HepG2 (cell line): ENCODE data around the gene ACSS1. TPM values are rescaled to one million over a fixed set of nuclear protein-coding genes. Genes with fewer than 3 reads are reported as not detected.

ENCODE experiments used
- ARNT2 ChIP-seq: sonication (generic); formaldehyde crosslinking; IDR thresholded peaks from 2 replicates; pipeline ENCODE4 v1.8.0; 2022; ENCODE audit warnings: mild to moderate bottlenecking, low read depth, missing genetic modification reagents, moderate library complexity
- ATF6 ChIP-seq: sonication (generic); formaldehyde crosslinking; conservative IDR thresholded peaks from 2 replicates; pipeline ENCODE4 v1.4.0; 2020; ENCODE audit warnings: missing genetic modification reagents
- EED ChIP-seq: sonication (generic); formaldehyde crosslinking; IDR thresholded peaks from 2 replicates; pipeline ENCODE4 v1.5.0; 2020; ENCODE audit warnings: mild to moderate bottlenecking, missing genetic modification reagents
- GABPB1 ChIP-seq: IDR thresholded peaks from 2 replicates; pipeline ENCODE4 v1.6.1; 2016; ENCODE audit warnings: mild to moderate bottlenecking, missing genetic modification reagents, moderate library complexity, missing compliant biosample characterization
- HINFP ChIP-seq: sonication (generic); formaldehyde crosslinking; IDR thresholded peaks from 2 replicates; pipeline ENCODE4 v1.4.0; 2020; ENCODE audit warnings: low read depth, mild to moderate bottlenecking, missing genetic modification reagents
- MAF1 ChIP-seq: sonication (generic); formaldehyde crosslinking; IDR thresholded peaks from 2 replicates; pipeline ENCODE4 v1.5.0; 2020; ENCODE audit warnings: missing genetic modification reagents, borderline replicate concordance
- MLLT10 ChIP-seq: sonication (generic); formaldehyde crosslinking; IDR thresholded peaks from 2 replicates; pipeline ENCODE4 v1.4.0; 2020; ENCODE audit warnings: missing genetic modification reagents
- MLXIP ChIP-seq: sonication (generic); formaldehyde crosslinking; IDR thresholded peaks from 2 replicates; pipeline ENCODE4 v1.9.0; 2021; ENCODE audit warnings: missing genetic modification reagents, borderline replicate concordance
- NFYC ChIP-seq: IDR thresholded peaks from 2 replicates; pipeline ENCODE4 v1.6.1; 2016; ENCODE audit warnings: missing genetic modification reagents, missing compliant biosample characterization
- SP2 ChIP-seq: sonication (generic); formaldehyde crosslinking; IDR thresholded peaks from 2 replicates; pipeline ENCODE4 v1.5.1; 2020; ENCODE audit warnings: mild to moderate bottlenecking, missing genetic modification reagents
- TAF15 ChIP-seq: fragments of 200-400 bp; formaldehyde crosslinking; IDR thresholded peaks from one replicate; pipeline ENCODE4 v1.6.1; 2018; ENCODE audit warnings: mild to moderate bottlenecking, low read depth, low read length; ENCODE audit not compliant: poor library complexity, severe bottlenecking
- YEATS4 ChIP-seq: sonication (generic); formaldehyde crosslinking; IDR thresholded peaks from 2 replicates; pipeline ENCODE4 v1.4.0; 2020; ENCODE audit warnings: missing genetic modification reagents, borderline replicate concordance
- ZFX ChIP-seq: sonication (generic); formaldehyde crosslinking; IDR thresholded peaks from 2 replicates; pipeline ENCODE4 v1.4.0; 2020; ENCODE audit warnings: mild to moderate bottlenecking, low read depth, missing genetic modification reagents, moderate library complexity
- ZNF362 ChIP-seq: sonication (generic); formaldehyde crosslinking; IDR thresholded peaks from 2 replicates; pipeline ENCODE4 v1.4.0; 2020; ENCODE audit warnings: missing genetic modification reagents, mild to moderate bottlenecking, borderline replicate concordance
- ZNF687 ChIP-seq: sonication (generic); formaldehyde crosslinking; IDR thresholded peaks from 2 replicates; pipeline ENCODE4 v1.5.1; 2020; ENCODE audit warnings: mild to moderate bottlenecking, missing genetic modification reagents, moderate library complexity
- ZNF724P ChIP-seq: sonication (generic); formaldehyde crosslinking; IDR thresholded peaks from 2 replicates; pipeline ENCODE4 v1.8.0; 2022; ENCODE audit warnings: missing genetic modification reagents, borderline replicate concordance
- ZNF879 ChIP-seq: sonication (generic); formaldehyde crosslinking; IDR thresholded peaks from 2 replicates; pipeline ENCODE4 v1.8.1; 2023; ENCODE audit warnings: missing genetic modification reagents
- polyA plus RNA-seq, 8 experiments: library from polyadenylated mRNA; depleted of rRNA in 3 of 8; stranded (reverse) in 7 of 8; unstranded in 1 of 8; fragments of >200 nt; fragmentation: Illumina TruSeq in 4 of 8; extraction: Trizol in 4 of 8; gene quantifications; 2 replicates each; pipeline versions ENCODE4 v1.2.1 to v1.2.3, GENCODE V29; 2011 to 2016; ENCODE audit warnings: low read depth in 4 of 8, missing spikeins in 1 of 8, mixed read lengths in 1 of 8; ENCODE audit not compliant: insufficient read depth in 1 of 8
- total RNA-seq, 5 experiments: library from RNA; depleted of rRNA; stranded (reverse); fragments of >200 nt; fragmentation: Illumina TruSeq; extraction: Trizol; gene quantifications; 2 replicates each; pipeline ENCODE4 v1.2.3, GENCODE V29; 2016; ENCODE audit warnings: low read depth in 1 of 5

The ACSS1 gene
- total and polyA plus RNA-seq, 2 of the 13 experiments (the other 11 are each of a cell fraction or from before 2014, with no cell fraction given) = 15.2 to 41.6 TPM

DNA sequence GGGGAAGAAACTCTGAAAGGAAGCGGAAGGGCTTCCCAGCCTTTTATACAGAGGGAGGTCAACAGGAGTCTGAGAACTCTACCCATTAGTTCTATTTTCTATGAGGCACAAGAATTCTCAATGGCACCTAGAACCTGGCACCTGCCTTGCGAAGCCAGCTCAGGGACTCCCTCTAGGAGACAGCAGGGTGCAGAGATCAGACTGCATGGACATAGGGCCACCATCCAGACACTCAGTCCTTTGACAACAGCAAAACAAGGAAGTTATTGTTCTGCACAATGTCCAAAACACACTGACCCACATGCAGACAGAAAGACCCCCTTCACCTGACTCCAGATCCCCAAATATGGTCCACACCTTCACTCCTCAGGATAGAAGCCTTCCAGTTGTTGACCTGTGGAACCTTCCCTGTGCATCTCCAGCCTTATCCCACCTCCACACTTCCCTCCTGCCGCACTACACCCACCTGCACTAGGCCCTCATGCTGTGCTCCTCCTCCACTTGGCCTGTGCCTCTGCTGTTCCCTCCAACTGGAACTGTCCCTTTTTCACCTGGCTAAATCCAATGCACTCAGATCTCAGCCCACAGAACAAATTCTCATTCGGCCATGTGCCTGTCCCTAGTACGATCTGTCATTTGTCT is 27.8 kb downstream of the ACSS1 start (continued):
- no peak for TF ChIP-seq MLLT10
- TF ChIP-seq YEATS4 (CRISPR knock-in tag) = no peak
- TF ChIP-seq MAF1 (CRISPR knock-in tag) = no peak
- no peak for TF ChIP-seq SP2 (CRISPR knock-in tag)
- no peak for TF ChIP-seq ATF6 (CRISPR knock-in tag)
- TF ChIP-seq ARNT2 = no peak
- peak; percentile 40; the same call in 1 of the 2 replicates for TF ChIP-seq ZNF687
- TF ChIP-seq NFYC = no peak
- TF ChIP-seq ZNF362 (CRISPR knock-in tag) = 0 out of 2 replicates have a peak, but pooled peaks have one; percentile 38
- no peak for TF ChIP-seq TAF15
- no peak for TF ChIP-seq ZNF879 (CRISPR knock-in tag)
- no peak for TF ChIP-seq MLXIP
- TF ChIP-seq ZFX = 0 out of 2 replicates have a peak, but pooled peaks have one; percentile 28
- no peak for TF ChIP-seq GABPB1 (CRISPR knock-in tag)
- TF ChIP-seq EED (CRISPR knock-in tag) = no peak
- no peak for TF ChIP-seq ZNF724P
- TF ChIP-seq HINFP (CRISPR knock-in tag) = no peak
